ENCODE results near the gene CHDH.

DNA sequence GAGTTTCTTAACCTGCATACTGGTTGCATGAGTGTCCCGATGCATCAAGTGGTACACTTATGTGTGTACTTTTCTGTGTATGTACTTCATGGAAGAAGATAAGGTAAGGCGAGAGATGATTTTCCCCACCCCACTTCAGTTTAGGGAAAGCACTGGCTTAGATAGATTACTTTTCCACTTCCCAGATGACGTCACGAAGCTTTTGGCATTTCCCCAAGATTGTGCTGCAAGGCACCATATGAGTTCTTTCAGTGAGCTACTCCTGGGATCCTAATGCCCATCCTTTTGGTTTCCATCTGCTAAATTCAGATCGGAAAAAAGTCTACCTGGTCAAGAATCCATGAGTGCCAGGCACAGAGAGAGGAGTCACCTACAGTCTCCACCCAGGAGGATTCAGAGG lies 4.7 kb upstream of the CHDH start:
- TF ChIP-seq, protein P1, sequence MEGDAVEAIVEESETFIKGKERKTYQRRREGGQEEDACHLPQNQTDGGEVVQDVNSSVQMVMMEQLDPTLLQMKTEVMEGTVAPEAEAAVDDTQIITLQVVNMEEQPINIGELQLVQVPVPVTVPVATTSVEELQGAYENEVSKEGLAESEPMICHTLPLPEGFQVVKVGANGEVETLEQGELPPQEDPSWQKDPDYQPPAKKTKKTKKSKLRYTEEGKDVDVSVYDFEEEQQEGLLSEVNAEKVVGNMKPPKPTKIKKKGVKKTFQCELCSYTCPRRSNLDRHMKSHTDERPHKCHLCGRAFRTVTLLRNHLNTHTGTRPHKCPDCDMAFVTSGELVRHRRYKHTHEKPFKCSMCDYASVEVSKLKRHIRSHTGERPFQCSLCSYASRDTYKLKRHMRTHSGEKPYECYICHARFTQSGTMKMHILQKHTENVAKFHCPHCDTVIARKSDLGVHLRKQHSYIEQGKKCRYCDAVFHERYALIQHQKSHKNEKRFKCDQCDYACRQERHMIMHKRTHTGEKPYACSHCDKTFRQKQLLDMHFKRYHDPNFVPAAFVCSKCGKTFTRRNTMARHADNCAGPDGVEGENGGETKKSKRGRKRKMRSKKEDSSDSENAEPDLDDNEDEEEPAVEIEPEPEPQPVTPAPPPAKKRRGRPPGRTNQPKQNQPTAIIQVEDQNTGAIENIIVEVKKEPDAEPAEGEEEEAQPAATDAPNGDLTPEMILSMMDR (IDR thresholded peaks at IDR 0.05; ENCODE audit: borderline replicate concordance, extremely low read depth, low read length, poor library complexity, severe bottlenecking), result no peak
- no peak for TF ChIP-seq EZH2 (IDR thresholded peaks at IDR 0.05; ENCODE audit: borderline replicate concordance, low read depth, low read length, severe bottlenecking)
